GM19397 (cell line): ENCODE data around the gene CCDC12.

Source experiments
- ATAC-seq: cut with Tn5 transposase; IDR thresholded peaks from one replicate; pipeline ENCODE4 v1.9.1; 2021; ENCODE audit warnings: mild to moderate bottlenecking, moderate library complexity; ENCODE audit not compliant: unreplicated experiment

CCDC12 gene

DNA sequence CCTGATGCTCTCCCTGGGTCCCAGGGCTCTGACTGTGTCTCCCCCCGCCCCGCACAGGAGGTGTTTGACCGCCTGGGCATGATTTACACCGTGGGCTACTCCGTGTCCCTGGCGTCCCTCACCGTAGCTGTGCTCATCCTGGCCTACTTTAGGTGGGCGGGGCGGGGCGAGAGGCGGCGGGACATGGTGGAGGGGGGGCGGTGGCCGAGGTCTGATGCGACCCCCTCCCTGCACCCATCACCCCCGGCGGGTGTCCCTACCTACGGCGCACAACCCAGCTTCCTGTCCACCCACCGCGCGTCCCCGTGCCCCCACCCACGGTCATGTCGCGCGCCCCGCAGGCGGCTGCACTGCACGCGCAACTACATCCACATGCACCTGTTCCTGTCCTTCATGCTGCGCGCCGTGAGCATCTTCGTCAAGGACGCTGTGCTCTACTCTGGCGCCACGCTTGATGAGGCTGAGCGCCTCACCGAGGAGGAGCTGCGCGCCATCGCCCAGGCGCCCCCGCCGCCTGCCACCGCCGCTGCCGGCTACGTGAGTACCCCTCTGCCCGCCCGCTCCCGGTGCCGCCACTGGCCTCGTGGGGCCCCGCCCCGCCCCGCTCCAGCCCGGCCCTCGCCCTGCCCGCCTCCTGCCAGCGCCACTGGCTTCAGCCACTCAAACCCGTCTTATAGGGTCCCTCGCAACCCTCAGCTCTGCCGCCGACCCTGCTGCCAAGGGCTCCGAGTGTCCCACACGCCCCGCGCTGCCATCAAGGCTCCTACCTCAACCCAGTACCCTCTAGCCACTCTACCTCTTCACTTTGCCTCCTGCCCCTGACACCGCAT, 78.0 kb downstream of the CCDC12 start:
- no peak for ATAC-seq

GRCh38 chr3:46897829-46898320, 78.7 kb downstream of the CCDC12 start:
- ATAC-seq, result no peak

DNA sequence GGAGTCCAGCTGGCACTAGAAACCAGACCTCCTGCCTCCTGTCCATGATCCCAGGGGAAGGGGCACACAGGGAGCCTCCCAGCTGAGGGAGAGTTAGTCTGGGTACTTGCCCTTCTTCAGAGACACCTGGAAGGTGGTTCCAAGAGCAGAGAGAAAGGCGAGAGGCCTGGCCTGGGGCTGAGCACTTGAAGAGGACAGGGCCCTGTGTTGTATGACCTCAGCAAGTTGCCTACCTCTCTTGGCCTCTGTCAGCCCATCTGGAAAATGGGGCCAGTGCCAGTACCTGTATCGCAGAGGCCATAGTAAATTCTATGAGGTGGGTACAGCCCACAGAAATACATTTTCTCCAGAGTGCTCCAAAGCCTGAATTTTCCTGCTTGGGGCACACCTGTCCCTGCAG, 79.5 kb downstream of the CCDC12 start:
- ATAC-seq, result no peak

GRCh38 chr3:46896386-46896785, 80.2 kb downstream of the CCDC12 start:
- no peak for ATAC-seq

- ATAC-seq, result no peak
Measured at GRCh38 chr3:46895761-46896160, 80.8 kb downstream of the CCDC12 start.

DNA sequence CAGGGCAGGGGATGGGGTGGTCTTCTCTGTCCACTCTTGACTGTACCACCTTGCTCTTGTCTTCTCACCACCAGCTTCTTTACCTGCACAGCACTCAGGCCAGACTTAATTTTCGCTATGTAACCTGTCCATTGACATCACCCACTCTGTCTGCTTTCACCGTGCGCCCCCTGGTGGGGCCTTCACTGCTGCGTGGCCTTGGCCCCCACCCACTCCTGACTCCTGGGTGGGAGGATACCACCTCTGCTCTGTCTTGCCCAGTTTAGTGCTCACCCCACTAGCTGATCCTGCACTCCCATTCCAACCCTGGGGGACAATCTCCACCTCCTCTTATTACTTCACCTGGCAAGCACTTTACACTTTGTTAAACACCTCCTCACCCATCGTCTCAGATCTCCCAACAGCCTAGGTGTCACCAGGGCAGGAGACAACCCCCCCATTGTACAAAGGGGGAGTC, 81.3 kb downstream of the CCDC12 start:
- ATAC-seq, result no peak

- no peak for ATAC-seq
Measured at GRCh38 chr3:46894256-46894655, 82.3 kb downstream of the CCDC12 start.

DNA sequence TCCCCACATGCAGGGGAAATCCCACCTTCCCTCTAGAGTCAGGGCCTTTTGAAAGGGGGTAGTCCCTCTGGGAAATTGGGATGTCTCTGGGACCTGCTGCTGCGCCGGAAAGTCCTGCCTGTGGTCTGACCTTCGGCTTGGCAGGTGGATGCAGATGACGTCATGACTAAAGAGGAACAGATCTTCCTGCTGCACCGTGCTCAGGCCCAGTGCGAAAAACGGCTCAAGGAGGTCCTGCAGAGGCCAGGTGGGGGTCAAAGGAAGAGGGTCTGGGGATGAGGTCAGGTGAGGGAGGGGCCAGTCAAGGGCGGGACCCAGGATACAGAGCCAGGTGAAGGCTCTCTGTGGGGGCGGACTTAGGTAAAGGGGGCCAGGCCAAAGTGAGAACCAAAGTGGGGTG, 82.8 kb downstream of the CCDC12 start:
- no peak for ATAC-seq

DNA sequence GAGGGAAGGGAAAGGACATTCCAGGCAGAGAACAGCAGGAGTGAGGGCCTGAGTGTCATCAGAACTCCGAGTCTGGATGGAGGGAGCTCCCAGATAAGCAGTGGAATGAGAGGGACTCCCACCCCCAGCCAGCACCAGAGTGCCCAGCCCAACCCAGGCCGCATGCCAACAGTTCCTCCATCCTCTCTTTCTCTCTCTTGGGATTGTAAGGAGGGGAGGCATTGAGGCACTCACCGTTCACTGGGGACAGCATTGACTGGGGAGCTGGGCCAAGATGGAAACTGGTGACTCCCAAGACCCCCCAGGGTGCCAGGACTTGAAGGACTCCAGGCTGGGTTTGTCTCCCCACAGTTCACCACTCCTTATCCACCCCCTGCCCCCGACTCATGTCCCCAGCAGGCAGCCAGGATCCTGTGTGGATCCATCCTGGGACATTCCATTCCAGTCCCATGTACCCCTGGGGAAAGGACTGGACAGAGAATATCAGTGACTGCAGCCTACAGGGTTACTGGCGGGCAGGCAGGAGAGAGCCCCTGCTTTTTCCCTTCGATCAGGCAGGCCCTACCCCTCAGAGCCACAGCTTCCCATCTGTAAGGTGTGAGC, 83.3 kb downstream of the CCDC12 start:
- no peak for ATAC-seq

DNA sequence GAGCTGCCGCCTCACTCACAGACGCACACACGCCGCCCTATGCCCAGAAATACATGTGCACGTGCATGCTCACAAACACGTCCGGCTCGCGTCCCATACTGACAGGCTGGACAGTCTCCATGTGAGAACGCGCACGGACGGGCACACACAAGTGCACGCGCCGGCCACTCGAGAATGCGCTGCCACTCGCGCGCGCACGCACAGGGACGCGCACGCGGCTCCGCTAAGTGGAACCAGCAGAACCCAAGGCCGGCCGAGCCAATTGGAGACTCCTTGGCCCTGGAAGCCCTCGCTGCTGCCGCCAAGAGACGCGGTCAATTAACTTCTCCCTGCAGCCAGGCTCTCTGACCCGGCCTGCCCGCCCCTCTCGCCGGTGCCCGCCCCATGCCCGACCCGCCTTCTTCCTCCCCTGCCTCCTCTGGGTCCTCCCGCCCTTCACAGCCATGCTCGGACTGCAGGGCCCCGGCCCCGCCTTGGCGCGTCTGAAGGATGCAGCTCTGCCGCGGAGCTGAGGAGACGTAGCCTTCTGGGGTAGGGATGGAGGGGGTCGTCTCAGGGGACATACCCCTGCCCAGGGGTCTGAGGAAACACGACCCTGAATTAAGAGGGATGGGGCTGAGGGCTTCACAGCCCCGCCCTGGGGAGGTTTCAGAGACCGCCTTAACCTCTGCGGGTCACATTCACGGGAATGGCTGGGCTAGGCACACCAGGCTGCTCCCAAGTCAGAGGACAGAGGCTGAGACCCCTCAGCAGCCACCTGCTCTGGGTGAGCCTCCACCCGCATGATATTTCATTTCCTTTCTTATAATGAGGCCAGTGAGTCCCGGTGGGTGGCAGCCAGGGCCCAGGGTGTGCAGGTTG, 84.0 kb downstream of the CCDC12 start:
- no peak for ATAC-seq

DNA sequence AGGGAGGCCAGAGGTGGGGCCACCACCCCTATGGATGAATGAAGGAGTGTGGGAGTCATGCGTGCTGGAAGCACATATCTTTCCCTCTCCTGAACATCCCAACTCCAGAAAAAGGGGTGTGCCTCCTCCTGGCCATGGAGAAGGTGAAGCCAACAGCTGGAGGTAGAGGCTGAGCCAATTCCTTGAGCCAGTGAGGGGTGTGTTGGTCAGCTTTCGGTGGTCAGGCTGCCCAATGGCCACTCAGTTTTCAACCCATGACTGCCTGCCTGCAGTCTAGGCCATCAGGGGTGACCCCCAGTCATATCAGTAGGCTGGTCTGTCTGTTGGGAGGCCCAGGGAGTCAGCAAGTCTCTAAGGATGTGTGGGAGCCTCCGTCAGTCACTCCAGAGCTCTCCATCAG, 85.4 kb downstream of the CCDC12 start:
- ATAC-seq, result no peak

DNA sequence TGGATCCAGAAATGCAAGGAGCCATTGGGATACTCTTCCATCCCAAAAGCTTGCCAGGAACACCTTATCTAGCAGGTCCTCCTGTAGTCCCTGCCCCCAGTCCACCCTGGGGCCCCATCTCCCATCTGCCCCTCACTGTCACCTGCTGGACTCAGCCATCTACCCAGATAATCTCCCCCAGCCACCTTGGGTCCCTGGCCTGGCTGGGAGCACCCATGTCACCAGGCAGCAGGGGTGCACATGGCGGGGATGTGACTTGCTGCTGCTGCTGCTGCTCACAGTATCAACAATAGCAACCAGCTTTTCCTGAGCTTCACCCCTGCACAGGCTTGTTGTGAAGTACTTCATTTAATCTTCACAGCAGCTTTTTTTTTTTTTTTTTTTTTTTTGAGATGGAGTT, 86.4 kb downstream of the CCDC12 start:
- no peak for ATAC-seq

DNA sequence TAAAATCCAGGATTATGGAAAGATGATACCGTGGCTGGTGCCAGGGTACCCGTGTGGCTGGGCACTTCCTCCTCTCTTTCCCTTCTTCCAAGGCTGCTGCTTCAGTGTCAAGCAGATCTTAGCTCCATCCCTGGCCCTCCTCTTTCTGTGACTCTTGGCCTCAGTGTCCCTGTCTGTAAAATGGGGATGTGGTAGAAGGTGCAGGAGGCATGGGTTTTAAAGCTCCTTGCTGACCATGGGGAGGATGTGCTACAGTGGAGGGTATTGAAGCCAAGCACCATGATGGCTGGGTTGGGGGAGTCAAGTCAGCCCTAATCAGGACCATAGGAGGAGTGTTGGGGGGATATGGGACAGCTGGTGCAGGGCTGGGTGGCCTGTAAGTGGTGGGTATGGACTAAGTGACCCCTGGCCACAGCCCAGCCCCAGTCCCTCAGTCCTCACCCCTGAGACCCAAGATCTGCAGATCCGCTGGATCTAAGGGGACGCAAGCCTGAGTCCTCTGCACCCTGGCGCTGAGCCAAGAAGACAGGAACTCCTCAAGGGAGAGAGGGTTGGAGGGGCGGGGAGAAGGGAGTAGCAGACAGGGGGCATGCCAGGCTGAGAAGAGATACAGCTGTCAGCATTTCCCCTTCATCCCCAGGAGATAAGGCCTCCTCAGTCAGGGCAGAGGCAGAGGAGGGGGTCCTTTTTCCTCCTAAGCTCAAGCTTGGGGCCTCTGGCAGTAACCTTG, 87.0 kb downstream of the CCDC12 start:
- no peak for ATAC-seq

GRCh38 chr3:46888705-46889104, 87.8 kb downstream of the CCDC12 start:
- no peak for ATAC-seq

DNA sequence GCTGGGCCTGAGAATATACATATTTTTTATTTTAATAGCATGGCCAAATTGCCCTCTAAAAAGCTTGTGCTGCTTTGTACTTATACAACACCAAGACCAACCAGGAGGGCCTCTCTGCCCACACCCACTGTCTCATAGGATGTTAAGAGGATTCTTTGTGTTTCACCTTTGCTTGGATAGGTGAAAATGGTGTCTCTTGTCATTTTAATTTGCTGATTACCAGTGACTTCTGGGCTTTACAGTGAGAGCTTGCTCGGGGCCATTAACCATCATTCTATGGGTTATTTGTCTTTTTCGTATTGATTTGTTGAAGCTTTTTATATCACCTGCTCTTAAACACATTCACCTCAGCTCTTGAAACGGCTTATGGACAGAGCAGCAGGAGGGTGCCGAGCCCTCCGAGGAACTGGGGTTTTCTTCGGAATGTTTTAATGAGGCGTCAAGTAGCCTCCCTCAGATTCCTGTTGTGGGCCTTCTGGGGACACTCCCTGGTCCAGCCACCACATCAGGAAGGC, 88.5 kb downstream of the CCDC12 start:
- no peak for ATAC-seq

DNA sequence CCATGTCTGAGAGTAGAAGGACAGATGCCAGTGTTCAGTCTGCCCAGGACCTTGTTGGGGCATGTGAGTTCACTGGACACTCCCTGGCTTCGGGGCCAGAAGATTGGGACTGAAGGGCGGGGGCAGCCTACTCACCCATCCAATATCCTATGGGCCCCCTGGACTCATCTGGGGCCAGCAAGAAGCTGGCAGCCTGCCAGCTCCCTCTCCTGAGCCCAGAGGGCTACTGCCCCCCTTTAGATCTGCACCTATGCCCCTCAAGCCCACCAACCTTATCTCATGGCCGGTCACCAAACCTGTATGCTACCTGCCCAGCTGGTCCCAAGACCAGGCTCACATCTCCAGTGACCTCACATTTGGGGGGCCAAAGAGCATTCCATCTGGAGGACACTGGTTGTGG, 90.9 kb downstream of the CCDC12 start:
- ATAC-seq, result no peak

GRCh38 chr3:46884929-46885328, 91.6 kb downstream of the CCDC12 start:
- ATAC-seq, result no peak

- ATAC-seq, result no peak
Measured at GRCh38 chr3:46884427-46884826, 92.1 kb downstream of the CCDC12 start.

DNA sequence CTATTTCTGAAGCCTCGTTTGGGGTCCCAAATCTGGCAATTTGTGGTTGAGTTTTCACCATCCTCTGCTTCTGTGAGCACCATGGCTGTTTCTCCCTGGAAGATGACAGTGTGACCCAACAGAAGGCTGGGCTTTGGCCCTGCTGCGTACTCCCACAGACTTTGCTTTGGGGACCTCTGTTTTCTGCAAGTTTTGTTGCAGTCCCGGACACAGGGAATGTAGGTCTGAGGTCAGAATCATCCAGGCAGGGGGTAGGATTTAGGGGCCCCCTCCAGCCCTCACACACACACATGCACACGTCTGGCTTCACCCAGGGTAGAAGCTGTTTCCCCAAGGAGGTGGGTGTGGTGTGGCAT, 92.7 kb downstream of the CCDC12 start:
- no peak for ATAC-seq

DNA sequence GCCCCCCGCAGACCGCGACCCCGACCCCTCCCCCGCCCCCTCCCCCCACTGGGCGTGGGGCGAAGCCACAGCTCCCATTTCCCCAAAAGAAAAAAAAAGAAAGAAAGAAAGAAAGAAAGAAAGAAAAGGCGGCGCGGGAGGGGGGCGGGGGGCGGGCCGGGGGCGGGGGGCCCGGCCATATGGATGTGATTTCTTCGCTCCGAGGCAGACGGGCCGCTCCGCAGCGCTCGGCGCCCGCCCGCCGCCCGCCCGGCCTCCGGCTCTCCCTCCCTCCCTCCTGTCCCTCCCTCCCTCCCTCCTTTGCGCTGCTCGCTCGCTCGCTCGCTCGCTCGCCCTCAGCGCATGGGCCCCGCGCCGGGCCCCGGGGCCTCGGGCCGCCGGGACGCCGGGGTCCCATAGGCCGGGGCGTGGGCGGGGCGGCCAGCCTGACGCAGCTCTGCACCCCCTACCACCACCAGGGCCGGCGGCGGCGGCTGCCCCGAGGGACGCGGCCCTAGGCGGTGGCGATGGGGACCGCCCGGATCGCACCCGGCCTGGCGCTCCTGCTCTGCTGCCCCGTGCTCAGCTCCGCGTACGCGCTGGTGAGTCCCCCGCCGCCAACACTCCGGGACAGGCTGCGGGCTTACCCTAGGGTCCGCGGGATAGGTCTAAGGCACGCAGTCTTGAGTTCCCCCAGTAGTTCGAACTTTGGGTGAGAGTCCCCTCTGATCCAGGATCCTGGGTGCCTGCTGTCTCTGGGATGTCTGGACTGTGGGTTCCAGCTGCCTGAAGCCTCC, 93.3 kb downstream of the CCDC12 start:
- ATAC-seq, result no peak
